ENCODE results near the gene AHNAK.

Gene AHNAK

DNA sequence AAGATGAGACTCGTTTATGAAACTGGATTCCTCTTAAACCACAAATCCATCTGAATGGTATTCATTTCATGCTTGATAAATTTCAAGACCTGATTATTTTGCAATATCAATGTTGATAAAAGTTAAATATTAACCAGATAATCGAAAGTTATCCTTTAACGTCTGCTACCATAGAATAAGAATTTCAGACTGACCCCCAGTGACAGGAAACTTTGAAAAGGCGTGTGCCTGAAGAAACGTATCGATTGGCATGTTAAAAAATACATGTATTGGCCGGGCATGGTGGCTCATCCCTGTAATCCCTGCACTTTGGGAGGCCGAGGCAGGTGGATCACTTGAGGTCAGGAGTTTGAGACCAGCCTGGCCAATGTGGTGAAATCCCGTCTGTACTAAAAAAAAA lies 113.9 kb downstream of the AHNAK start:
- DNase-seq = no peak

DNA sequence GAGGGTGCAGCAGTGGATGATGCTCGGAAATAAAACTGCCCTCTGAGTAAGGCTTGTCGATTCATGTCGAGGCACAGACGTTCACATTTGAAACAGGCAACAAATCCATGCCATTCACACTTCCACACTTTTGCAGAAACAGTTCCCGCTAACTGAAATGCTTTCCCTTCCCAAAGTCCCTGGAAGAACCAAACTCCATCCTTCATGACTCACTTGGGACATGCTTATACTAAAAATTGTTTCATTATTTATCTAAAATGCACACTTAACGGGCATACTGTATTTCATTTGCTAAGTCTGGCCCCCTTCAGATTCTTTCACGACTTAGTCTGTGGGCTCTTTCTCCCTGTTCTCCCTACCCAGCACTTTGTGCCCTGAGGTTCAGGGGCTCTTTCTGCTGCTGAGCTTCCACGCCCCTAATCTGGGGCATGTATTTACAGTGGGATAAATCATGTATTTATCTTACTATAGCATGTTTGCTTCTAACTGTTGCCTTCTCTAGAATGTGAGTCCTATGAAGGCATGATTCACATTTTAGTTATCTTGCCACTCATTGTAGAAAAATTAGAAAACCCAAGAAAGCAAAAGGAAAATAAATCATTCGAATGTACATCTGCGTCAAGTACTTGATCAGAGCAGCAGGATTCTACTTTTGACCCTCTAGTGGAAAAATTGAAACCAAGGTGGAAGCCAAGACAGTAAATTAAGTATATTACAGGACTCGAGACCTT lies 115.3 kb downstream of the AHNAK start:
- no peak for DNase-seq

DNA sequence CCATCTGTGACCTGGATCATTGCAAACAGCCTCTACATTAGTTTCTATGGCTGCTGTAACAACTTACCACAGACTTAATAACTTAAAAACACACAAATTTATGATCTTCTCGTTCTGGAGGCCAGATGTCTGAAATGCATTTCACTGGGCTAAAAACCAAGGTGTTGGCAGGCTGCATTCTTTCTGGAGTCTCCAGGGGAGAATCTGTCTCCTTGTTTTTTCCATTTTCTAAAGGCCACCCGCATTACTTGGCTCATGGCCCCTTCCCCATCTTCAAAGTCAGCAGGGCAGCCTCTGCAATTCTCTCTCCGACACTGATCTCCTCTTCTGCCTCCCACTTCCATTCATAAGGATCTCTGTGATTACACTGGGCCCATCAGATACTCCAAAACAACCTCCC lies 116.2 kb downstream of the AHNAK start:
- DNase-seq = no peak

DNA sequence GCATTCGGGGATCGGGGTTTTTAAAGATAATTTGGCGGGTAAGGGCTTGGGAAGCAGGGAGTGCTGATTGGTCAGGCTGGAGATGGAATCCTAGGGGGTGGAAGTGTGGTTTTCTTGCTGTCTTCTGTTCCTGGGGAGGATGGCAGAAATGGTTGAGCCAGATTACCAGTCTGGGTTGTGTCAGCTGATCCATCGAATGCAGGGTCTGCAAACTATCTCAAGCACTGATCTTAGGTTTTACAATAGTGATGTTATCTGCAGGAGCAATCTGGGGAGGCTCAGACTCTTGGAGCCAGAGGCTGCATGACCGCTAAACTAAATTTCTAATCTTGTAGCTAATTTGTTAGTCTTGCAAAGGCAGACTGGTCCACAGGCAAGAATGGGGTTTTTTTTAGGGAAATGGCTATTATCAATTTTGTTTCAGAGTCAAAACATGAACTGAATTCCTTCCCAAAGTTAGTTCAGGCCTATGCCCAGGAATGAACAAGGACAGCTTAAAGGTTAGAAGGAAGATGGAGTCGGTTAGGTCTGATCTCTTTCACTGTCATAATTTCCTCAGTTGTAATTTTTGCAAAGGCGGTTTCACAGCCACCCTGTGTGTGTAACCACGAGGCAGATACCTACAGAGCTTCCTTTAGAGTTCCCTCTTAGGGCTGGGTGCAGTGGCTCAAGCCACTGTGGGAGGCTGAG lies 117.6 kb downstream of the AHNAK start:
- DNase-seq = no peak

DNA sequence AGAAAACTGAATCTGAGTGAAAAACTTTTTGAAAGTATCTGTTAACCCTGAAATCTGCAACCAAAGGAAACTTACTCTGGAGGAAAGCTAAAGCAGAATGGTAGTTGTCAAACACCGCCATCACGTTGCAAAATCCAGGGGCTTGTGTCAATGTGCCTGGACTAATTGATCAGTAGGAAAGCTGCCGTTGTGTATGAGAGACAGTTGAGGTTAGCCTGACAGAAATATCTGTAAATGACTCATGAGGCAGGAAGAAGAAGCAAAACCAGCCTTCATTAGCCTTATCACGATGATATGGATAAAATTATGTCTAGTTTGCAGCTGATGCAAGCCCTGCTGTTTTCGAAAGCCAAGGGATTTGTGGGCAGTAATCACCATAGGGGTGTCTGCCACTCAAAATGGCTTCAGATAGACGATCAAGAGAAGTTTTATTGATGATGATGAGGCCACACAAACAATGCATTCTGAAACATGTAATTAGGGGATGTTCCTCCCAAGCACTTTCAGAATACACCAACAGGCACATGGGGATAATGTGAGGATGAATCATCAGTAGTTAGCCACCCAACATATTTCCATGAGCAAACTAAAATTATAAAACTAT lies 118.9 kb downstream of the AHNAK start:
- no peak for DNase-seq

DNA sequence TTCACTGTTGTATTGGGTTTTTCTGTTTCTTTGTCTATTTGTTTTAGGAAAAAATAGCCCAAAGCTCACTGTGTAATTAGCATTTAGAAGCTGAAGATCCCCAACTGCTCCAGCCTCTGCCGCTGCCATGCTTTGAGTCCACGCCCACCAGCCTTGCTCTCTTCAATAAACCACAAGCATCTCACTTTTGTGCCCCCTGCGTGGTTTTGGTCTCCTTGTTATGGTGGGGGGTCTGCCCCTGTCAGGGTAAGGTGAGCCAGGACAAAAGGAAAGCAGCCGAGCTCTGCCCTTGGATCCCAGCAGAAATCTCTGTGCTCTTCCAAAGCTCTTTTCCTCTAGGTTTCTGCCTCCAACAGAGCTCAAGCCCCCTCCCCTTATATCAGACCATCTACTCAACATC lies 123.6 kb downstream of the AHNAK start:
- DNase-seq = no peak

DNA sequence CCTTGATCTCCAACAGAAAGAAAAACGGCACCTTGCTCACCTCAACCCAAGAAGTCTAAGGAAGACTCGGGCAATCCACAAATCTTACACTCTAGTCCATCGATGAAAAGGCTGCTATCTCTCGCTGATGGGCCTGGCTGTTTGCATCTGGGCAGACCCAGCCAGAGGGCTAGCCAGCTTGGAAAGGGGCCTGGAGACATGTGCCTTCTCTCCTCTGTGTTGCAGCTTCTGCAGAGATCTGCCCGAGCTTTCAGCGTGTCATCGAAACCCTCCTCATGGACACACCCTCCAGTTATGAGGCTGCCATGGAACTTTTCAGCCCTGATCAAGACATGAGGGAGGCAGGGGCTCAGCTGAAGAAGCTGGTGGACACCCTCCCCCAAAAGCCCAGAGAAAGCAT lies 124.6 kb downstream of the AHNAK start:
- DNase-seq = no peak

DNA sequence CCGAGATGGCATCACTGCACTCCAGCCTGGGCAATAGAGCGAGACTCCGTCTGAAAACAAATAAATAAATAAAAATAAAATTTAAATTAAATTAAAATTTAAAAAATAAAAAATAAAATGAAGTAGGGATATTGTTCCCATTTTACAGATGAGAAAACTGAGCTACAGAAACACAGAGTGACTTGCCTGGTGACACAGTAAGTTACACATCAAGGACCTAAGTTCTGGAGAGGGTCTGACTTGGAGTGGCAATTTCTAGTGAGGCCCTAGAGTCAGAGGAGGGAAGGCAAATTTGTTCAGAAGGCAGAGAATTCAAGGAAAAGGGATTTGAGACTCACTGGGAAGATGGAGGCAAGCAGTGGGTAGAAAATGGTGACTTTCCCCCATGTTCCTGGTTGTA lies 125.7 kb downstream of the AHNAK start:
- DNase-seq = no peak

DNA sequence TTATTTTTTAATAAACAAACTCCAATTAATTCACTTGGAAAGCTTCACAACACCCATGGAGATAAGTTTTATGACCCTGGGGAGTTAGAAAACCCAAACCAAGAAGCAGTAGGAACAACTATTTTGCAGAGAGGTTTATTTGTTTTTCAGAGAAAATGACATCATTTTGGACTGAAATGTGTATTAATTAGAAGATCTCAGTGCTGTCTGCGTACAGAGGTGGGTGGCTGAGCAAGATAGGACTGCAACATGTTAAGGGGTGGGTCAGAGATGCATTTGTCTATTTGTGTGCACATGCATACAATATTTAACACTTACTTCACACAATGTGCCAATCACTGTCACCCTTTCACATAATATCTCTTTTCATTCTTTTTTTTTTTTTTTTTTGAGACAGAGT lies 126.7 kb downstream of the AHNAK start:
- no peak for DNase-seq

DNA sequence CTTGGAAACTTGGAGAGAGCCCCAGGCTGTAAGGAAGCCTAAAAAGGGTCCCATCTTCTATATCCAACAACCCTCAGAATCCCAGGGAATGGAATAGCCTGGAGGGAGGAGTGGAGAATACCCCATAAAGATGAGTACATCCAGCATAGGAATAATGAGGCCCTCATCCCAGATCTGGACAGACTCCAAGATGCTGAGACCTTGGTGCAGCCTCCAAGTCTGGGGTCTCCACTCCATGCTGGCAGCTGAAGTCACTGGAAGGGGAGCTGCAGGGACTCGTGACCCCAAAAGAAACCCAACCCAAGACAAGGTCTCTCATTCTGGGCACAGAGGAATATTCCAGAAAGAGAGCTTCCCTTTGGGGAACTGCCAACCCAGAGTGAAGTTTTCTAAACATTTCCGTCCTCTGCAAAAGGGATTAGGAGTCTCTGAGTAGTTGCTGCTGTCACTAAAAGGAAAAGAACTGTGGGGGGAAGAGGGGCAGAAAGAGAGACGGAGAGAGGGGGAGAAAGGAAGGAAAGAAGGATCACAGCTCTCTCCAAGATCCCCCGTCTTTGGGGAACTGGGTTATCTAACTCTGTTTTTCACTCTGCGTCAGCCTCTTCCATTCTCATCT lies 127.2 kb downstream of the AHNAK start:
- no peak for DNase-seq

DNA sequence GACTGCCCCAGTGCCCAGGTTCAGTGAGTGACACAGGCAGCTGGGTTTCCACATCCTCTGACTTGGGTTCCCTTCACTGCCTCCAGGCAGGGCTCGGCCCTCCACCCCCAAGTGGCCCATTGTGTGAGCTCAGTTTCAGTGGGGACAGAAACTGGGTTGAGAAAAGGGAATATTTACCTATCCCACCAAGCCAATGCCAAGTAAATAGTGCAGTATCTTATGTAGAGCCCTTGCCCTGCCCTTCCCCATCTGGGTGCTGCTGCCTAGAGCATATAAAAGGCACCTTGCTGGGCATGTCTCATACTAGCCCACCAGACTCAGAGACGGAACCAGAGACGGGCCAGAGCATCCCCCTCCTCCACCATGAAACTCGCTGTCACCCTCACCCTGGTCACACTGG lies 127.9 kb downstream of the AHNAK start, which contains the start of gene SCGB1A1:
TSS of gene SCGB1A1 (plus strand) at position 301 of the 400 bp plus-strand sequence. CDS start at position 364, 63 bp downstream.
- DNase-seq = no peak

DNA sequence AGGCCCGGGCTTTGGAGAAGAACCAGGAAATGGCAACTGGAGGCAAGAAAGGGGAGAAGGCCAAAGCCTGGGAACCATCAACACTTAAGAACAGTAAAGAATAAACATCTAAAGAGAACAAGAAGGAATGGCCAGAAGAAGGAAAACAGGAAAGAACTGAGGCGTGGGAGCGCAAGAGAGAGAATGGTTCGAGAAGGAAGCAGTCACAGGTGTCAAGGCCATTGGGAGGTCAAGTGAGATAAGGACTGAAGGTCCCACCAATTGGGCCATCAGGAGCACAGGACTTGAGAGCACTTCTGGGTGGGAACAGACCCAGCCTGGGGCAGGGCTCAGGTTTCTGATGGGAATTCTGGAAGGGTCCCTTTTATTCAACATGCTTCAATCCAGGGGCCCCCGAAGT lies 128.5 kb downstream of the AHNAK start:
- DNase-seq = no peak

DNA sequence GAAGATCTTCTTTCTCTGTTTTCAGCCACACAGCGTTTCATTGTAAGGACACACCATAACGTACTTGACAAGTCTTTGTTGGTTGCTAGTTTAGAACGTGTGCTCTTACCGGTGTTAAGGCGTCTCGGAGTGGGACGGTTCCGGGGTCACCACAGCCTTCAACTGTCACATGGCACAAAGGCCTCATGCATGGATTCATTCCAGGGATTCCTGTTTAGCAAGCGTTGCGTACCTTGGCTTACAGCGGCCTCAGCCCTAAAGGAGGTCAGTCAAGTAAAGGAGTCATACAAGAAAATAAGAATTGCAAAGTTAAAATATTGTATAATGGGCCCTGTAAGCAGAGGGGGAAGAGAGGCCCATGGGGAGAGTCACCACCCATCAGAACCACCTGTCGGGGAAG lies 130.0 kb downstream of the AHNAK start:
- DNase-seq = no peak

DNA sequence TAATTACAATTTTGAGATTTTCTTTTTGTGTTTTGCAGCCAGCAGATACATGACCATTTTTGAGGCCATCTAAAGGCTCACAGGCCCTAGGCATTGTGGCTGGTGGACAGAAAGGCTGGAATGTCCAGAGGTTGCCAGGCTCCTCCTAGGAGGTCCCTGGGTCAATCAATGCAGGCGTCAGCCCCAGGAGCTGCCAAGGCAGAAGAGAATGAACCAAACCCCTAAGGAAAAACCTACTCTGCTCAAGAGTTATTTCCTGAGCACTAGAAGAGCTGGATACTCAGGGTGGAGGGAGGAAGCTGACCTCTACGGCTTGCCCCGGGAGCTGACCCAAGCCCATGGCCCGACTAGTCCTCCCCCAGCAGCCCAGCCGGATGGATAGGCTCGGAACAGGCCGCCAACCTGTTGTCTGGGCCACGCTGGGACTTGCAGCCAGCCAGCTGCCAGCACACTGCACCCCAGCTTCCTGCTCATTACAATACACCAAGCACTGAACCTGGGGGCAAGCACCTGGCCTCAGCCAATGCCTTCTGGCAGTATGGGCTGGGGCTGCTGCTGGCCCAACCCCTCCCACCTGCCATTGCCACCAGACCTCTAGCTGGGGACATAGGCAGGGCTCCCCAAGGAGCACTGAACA lies 133.4 kb downstream of the AHNAK start:
- no peak for DNase-seq

DNA sequence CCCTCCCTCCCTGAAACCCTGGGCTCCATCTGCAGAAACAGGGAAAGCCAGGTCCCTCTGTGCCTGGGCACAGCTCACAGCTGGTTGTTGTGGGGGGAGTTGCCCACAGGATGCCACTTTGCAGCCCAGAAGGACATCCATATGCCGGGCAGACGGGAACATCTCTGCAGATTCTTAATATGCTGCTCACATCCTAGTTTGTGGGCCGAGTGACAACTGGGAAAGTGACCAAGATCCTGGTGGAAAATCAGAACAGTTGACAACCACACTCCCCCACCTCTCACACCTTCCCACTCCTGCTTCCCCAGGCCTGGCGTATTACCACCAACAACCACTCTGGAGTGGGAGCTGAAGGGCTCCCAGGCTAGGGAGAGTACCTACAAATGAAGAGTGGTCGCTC lies 135.1 kb downstream of the AHNAK start:
- no peak for DNase-seq

DNA sequence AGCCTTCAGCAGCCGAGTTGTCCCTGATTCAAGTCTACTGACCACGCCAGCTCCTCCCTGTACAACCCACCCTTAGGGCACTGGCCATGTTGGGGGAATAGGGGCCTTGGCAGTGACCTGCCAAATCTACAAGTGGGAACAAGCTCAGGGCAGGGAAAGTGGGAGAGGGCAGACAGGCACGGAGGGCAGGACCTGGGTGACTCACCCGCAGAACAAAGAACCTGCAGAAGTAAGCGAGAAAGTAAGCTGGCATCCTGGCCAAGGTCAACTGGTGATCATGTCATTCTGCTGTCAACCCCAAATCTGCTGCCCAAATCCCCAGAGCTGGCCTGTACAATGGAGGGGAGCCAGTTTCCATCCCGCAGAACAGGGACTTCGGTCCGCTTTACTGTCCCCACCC lies 135.6 kb downstream of the AHNAK start:
- no peak for DNase-seq

DNA sequence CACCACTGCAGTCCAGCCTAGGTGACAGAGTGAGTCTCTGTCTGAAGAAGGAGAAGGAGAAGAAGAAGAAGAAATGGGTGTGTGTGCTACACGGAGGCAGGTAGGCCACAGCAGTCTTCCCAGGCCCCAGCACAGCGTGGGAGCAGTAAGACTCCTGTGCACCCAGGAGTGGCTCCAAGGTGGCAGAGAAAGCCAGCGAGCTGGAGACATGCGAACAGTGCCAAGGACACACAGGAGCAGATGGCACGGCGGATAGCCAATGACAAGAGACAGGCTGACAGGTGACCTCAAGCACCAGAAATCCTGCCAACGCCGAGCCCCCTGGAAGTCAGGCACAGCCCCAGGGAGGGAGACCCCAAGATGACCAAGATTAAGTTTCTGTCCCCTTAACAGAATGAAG lies 136.8 kb downstream of the AHNAK start:
- DNase-seq = no peak

DNA sequence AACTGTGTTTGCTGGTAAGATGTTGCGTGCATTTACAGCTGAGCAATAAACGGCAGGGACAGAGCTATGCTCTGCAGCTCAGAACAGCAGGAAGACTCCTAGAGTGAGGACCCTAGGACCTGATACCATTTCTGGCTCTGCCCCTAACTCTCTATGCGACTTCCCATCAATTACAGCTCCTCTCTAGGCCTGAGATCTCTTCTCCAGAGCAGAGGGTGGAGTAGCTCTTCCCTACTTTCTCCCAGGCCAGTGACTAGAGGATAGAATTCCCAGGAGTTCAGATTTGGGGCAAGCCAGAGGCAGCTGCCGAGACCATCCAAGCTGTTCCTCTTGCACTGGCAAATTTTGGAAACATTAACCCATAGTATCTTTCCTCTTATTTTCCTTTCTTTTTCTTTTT lies 140.6 kb downstream of the AHNAK start:
- DNase-seq = no peak

DNA sequence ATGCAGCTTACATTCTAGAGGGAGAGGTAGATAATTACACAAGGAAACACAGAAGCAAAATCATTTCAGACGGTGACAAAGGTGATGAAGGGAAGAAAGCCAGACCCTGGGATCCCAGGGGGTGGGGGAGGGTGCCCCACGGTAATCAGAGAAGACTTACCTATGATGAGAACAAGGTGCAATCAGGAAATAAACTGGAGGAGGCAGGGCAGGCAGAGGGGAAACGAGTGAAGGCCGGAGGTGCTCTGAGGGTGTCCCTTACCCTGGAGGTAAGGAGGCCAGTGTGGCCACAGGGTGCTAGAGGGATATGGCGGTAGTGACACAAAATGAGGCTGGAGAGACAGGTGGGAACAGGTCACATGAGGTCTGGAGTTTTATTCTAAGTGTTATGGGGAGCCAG lies 141.7 kb downstream of the AHNAK start:
- no peak for DNase-seq

DNA sequence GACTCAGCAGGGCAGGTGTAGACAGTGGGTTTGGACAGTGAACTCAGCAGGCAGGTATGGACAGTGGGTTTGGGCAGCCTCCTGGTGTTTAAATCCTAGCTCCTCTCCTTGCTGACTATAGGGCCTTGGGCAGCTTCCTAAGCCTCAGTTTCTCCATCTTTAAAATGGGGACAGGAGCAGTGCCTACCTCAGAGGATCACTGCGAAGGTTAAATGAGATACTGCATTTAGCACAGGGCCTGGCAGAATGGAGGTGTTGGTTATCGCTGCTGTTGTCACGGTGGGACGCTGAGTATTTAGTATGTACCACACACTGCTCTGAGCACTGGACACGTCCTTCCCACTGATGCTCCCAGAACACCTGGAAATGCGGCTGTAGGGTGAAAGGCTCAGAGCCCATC lies 142.2 kb downstream of the AHNAK start:
- DNase-seq = no peak

DNA sequence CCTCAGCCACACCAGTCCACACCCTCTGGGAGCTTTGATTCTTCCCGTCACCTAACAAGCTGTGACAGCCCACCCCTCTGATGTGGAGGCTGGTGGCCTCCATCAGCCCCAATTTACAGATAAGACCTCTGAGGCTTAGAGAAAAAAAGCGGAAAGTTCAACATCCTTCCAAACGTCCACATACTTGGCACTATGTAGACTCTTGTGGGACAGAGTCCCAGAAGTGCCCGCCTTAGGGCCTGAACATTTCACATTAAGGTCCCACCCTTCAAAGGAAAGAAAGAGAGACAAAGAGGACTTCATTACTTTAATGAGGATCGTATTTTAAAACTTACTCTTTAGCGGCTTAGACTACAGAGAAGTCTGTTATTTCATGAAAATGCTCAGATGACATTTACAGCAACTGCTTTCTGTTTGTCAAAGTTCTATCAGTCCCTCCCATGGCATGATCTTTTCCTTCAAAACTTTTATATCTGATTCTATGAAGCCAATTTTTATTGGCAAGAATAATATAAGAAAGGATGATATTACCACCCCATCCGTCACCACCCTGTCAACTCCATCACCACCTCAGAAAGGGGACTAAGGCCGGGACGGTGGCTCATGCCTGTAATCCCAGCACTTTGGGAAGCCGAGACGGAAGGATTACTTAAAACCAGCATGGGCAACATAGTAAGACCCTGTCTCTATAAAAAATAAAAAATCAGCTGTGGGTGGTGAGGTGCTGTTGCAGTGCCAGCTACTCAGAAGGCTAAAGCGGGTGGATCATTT lies 143.5 kb downstream of the AHNAK start:
- DNase-seq = no peak

DNA sequence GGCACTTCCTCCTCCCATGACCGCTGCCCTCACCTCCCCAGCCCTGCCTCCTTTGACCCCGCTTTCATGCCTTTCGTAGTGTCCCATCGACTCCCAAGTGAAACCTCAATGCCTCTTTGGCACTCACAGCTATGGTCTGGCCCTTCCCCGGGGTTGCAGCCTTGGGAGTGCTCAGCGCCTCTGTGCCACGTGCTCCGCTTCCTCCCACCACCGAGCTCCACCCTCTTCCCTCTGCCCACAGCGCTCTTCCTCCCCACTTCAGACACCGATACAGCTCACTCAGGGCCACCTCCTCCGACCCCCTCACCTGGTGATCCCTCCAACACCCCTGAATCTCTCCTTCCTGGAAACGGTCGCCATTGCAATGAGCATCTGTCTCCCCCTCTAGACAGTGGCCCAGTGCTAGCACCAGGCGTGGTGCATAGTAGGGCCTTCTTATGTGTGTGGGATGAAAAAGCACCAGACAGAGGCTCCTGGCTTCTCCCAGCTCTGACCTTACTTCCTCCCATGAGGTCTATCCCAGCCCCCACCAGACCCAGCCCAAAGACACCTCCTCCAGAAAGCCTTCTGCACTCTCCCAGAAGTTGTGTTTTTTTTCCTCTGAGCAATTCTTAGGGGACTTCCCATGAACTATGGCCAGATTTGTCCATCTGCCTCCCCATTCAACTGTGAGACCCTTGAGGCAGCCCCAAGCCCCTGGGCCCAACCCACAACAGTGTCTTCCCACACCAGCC lies 144.2 kb downstream of the AHNAK start:
- no peak for DNase-seq

Data from NCI-H774 (cell line).